22Rv1 (cell line): ENCODE results near the gene USP28.

Experiments
- ZFX ChIP-seq: fragments of 450-650 bp; IDR thresholded peaks from 2 replicates; pipeline ENCODE4 v1.6.1; 2017; ENCODE audit warnings: antibody characterized with exemption, borderline replicate concordance
- TF ChIP-seq, protein P1 (sequence below): fragments of 450-650 bp; IDR thresholded peaks from 2 replicates; pipeline ENCODE4 v1.5.1; 2017; ENCODE audit warnings: mild to moderate bottlenecking

DNA sequence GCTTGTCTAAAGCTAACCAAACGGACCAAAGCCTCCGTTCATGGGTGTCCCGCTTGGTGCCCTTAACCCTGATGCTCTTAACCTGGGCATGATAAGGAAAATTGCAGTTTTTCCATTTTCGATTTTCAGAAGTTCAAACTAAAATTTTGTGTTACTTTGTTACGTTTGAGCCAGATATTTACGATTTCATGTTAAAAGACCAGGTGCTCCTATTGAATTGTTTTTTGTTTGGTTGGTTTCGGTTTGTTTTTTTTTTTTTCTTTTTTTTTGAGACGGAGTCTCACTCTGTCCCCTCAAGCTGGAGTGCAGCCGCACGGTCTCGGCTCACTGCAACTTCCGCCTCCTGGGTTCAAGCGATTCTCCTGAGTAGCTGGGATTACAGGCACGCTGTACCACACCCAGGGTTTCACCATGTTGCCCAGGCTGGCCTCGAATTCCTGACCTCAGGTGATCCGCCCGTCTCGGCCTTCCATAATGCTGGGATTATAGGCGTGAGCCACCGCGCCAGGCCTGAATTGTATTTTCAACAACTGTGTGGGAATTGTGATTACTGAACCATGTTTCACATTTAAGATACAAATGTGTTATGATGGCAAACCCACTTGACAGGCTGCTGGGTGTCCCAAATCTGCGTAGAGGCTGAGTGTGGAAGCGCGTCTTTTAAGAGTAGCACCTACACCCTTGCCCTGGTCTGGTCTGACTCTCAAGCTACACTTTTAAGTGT is 864 bp upstream of the USP28 start:
- TF ChIP-seq, protein P1, sequence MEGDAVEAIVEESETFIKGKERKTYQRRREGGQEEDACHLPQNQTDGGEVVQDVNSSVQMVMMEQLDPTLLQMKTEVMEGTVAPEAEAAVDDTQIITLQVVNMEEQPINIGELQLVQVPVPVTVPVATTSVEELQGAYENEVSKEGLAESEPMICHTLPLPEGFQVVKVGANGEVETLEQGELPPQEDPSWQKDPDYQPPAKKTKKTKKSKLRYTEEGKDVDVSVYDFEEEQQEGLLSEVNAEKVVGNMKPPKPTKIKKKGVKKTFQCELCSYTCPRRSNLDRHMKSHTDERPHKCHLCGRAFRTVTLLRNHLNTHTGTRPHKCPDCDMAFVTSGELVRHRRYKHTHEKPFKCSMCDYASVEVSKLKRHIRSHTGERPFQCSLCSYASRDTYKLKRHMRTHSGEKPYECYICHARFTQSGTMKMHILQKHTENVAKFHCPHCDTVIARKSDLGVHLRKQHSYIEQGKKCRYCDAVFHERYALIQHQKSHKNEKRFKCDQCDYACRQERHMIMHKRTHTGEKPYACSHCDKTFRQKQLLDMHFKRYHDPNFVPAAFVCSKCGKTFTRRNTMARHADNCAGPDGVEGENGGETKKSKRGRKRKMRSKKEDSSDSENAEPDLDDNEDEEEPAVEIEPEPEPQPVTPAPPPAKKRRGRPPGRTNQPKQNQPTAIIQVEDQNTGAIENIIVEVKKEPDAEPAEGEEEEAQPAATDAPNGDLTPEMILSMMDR = no peak
- no peak for TF ChIP-seq ZFX
